Eye (tissue), 1 donor: ENCODE data around the gene SEC22A.

ENCODE experiments used
- DNase-seq: peaks from one replicate; pipeline ENCODE4 v3.0.0-alpha.2; 2015

The SEC22A gene

DNA sequence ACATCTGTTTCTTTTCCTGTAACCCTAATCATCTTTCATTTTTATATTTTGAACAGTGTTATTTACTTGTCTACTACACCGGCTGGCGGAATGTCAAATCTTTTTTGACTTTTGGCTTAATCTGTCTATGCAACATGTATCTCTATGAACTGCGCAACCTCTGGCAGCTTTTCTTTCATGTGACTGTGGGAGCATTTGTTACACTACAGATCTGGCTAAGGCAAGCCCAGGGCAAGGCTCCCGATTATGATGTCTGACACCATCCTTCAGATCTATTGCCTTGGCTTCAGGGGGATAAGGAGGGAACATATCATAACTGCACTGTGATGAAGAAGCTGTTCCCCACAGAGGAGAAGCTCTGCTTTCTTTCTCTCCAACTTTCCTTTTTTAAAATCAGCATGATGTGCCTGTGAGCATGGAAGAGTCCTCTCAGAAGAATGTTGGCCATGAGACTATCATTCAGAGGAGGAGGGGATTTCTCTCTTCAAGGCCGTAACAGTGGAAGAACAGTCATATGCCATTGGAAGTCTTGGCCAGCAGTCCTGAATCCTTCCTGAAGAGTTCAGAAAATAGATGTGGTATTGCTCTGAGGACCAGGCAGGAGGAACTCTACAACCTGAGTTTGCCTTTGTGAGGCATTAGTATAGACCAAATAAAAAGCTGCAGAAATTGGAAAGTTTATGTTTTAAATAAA is 69.9 kb downstream of the SEC22A start:
- no peak for DNase-seq

DNA sequence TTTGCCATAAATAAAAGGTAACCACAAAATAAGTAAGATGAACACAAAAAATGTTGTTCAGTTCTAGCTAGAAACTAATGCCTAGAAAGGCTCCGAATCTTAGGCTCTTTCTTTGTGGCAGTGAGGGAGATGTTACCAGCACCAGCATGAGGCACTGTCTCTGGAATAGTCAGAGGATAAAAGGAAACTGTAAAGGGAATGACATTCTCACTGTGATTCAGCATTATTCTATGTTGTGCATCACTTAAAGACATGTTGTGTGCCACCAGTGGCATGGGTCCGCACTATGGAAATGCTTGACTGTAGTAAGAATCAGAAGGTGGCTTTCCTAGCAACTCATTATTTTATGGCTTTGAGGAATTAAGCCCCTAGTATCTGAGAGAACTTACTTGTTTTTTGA is 70.8 kb downstream of the SEC22A start:
- no peak for DNase-seq

DNA sequence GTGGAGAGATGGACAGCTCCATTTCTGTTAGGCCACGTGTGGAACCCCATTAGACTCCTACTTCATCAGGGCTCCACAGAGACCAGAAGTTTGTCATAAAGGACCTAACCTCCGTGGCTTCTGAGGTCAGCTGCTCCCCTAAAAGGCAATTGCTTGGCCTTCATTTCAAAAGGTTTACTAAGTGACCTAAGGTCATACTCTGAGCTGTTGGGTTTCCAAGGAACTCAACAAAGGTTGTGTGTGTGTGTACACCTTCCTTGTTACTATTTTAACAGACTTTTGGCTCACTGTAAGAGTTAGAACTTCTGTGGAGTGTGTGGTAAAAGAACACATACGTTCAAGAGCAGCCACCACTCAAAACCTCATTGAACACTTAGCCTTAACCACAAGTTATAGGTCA is 73.9 kb downstream of the SEC22A start:
- DNase-seq, result no peak

DNA sequence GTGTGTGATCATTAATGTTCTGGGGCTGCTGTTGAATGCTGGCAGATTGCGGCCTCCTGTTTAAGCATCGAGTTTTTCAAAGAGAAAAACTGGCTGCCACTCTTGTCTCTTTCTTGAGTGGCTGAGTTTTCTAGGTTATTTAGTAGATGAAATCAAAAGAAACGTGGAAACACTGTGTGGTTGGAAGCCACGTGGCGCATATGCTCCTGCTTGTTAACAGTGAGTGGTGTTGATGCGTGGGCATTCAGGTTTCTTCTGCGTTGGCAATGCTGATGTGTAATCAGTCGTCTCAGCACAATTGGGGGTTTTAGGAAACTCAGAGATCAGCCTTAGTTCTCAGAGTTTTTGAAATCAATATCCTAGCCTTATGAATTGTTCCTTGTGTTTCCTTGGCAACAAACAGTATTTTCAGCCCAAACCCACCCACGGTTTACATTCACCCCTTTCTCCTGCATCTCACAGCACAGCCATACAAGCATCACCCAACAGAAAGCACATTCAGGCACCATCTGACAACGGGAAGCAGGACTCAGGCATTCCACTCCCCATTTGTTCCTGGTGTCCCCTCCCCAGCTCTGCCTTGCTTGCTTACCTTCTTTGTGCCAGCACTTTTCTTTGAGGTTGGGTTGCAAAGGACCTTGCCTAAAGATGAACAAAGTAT is 74.7 kb downstream of the SEC22A start:
- no peak for DNase-seq

DNA sequence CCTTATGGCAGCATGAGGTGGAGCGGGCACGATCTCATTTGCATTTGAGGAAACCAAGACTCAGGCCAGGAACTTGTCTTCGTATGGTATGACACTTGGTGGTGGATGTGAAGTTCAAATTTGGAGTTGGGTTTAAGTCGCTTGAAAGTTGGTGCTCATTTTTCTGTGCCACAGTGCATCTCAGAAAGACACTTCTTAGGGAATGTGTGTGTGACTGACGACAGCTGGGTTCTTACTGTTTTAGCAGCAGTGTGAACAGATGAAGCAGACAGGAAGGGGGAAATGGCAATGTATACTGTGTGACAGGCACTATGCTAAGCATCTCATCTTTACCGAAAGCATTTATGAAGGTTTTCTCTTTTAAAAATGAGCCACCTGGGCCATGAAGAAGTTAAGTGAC is 75.4 kb downstream of the SEC22A start:
- DNase-seq, result no peak

DNA sequence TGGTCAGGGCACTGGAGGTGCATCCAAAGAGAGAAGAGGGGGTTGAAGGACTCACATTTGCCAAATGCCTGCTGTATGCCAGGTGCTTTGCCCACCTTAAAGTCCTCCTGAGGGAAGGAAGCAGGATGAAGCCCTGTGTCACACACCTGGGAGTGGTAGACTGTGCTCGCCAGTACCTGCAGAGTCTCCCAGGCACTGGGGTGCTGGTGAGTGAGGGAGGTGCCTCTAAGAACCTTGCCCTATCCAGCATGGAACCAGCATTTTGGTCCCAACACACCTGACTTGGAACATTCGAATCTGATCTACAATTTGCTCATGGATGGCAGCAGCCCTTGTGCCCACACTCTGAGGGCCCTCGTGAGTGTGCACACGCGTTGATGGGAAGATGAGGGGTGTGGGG is 76.7 kb downstream of the SEC22A start:
- no peak for DNase-seq

DNA sequence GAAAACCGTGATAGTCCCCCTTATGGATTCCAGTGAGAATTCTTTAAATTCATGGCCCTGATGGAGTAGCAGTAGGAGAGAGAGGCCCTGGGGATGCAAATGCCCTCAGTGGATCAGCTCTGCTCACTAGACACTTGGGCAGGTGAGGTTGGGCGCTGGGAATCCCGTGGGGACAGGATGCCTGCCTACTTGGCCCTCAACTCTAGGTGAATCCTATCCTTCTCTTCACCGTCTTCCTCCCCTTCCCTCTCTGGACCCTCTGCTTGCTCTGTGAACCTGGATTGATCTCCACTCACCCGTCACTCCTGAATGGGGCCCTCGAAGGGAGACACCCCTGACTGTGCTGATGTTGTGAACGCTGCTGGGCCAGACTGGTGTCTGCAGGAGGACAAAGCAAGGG is 77.4 kb downstream of the SEC22A start:
- DNase-seq, result no peak

DNA sequence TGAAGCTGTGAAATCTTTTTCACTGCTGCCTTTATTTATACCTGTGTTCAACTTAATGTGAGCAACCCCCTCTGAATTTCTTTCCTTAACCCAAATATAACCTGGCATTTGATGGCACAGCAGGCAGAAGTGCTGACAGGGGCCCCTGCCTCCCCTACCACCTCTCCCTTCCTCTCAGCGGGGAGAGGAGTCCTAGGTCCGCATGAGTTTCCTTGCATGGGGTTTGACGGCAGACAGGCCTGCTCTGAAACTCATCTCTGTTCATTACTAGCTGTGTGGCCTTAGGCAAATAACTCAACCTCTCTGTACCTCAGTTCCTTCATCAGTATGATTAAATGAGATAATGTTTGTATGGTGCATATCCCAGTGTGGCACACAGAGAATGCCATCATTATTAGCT is 79.7 kb downstream of the SEC22A start:
- DNase-seq, result no peak

DNA sequence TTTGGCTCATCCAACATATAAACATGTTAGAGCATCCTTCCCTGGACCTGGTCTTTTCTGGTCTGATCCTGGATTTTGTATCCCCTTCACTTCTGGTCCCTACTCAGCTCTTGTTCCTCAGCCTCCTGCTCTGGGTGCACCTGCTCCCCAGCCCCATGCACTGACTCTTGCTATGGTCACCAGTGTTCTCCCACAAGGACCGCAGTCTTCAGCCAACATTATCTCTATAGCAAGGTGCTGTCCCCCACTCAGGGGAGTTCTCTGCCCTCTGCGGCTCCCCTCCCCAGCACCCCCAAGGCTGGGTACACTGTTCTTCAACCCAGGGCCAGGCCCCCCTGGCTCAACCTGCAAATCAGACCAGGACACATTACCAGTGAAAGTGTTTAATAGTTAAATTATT is 80.2 kb downstream of the SEC22A start:
- no peak for DNase-seq

DNA sequence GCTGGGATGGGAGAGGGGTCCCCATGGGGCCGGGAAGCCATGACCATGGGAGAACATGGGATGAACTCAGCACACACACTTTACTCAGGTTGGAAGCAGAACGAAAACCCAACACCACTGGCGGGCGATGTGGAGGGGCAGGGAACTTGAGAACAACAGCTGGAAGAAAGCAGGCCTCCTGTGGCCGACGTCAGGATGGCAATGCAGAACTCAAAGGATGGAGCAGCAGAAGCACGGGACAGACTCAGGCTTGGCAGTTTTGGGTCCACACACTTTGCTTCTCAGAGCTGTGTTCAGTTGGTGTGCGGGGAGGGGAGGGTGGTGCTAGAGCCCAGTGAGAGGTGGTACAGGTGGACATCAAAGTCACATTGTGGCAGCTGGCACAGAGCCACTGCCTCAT is 80.7 kb downstream of the SEC22A start:
- no peak for DNase-seq

DNA sequence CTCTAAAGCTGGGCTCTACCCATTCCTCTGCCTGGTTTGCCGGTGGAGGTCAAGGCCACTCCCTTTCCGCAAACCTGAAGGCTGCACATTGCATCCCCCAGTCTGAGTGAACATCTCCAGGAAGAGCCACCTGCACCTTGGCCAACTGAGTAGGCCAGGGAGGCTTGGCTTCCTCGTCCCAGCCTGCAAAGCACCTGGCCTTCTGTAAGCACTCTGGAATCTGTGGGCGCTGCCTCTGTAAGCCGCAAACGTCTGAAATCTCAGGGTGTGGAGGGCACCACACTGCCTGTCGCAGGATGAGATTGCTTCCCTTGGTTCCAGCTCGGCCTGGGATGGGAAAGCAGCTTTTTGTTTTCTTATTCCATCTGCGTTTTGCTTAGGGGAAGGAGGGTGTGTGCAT is 81.3 kb downstream of the SEC22A start:
- DNase-seq, result no peak

DNA sequence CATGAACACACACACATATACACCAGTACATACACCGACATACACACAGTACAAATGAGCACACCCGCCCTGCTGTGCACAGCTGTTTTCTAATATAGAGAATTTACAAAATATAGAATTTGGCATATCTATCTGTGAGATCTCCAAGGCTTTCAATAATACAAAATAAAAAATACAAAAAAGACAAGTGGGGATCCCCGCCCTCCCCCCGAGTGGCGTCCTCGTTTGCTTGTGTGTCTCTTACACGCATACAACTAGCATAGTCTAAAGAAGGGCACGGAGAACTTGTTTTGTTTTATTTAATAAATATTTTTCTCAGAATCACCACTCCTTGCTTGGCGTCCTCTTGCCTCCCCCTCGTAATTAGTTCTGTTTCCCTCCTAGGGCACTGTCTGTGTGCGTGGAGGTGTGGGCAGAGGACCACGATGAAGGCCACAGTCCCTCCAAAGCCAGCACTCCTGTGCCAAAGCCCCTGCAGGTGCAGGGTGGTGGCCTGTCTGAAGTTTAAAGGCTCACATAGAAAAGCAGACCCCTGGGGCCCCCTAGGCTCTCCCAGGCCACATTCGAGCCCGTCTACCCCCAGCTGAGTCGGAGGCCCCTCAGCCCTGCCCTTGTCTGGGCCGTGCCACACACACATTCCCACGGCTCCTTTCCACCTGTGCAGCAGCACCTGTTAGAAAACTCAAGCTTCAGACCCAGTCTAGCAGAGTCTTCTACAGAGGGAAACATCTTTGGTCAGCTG is 82.1 kb downstream of the SEC22A start:
- no peak for DNase-seq

DNA sequence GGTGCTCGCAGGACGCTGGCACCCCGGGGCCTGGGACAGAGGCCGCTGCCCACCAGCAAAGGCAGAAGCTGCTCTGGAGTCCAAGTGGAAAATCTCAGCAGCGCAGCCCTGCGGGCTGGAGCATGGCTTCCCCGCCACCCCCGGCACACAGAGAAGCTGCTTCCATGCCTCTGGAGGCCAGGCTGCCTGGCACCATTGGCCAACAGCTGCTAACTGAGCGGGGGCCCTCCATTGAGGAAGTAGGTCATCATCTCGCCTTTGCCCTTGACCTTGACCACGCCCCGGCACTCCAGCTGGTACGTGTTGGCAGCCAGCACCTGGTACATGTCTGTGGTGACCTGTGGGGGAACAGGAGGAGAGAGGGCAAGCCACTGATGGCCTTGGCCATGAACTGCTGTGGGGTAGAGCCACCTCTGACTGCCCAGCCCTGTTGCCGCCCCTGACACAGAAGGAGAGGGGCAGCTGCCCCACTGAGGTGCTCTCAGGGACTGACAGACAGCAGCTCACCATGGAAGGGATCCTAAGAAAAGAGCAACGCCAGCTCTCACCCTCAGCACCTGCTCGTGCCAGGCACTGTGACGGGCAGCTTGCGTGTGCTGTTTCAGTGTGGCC is 82.8 kb downstream of the SEC22A start:
- DNase-seq, result no peak

DNA sequence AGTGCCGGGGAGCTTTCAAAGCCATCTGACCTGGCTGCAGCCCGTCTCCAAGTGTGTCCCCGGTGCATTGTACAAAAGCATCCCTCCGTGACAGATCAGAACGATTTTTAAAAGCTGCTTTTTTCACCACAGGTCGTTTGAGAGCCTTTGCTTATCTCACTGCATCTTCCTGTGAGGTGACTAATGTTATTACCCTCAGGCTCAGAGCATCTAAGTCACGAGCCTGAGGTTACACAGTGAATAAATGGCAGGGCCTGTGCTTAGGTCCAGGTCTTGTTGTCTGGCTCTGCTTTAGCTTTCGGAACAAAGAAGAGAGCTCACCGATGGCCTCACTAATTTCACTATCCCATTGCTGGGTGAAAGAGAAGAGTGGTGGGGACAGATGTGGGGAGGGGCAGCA is 83.3 kb downstream of the SEC22A start:
- no peak for DNase-seq

DNA sequence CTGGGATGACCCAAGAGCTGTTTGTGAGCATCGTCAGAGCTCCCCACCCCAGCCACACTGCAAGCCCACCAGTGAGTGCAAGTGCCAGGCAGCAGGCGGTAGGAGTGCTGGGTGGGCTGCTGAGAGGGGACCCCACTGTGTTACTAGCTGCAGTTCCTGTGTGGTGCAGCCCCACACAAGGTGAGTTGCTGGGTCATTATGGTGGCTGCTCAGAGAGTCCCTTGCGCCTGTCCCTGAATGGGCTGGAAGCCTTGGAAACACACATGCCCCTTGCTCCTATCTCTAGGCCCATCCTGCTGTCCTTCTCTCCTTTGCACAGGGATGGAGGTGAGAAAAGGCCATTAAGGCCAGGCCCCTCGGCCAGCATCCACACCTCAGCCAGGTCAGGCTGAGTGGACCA is 83.7 kb downstream of the SEC22A start:
- no peak for DNase-seq

DNA sequence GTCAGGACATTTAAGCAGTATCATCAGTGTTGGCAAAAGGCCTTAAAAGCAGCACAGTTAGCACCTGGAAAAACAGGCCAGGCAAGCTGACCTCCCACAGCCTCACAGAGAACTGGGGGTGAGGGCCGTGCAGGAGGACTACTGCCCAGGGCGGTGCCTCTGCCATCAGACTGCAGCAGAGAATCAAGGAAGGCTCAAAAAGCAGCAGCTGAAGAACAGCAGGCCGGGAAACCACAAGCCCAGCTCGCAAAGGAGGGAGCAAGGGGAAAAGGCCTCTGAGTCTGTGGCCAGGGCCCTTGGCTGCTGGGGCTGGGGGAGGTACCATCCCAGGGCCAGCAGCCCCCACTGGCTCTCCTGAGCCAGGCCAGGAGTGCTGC is 84.2 kb downstream of the SEC22A start:
- no peak for DNase-seq

DNA sequence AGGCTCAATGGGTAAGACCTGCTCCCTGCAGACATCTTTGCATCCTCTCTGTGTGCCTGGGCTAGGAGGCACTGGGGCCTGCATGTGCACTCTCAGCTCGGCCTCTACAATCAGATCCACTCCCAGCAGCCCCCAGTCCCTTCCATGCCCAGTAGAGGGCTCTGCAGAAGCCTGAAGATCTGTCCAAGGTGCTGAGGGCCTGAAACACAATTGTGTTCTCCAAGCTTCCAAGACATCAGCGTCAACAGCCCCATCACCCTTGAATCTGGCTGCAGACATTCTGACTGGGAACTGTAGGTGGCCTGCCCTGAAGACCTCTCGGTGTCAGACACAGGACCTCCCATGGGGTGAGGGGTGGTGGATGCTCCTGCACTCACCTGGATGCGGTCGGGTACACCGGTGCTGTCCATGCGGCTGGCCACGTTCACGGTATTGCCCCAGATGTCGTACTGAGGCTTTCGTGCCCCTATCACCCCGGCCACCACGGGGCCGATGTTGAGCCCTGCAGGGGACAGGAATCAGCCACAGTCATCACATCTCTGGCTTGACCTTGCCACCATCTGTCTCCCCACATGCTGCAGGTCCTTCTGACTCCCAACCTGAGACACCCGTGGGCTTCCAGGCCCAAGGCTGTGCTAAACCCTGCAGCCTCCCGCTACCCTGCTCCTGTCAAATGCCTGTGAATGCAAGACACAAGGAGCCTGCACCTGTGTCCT is 84.7 kb downstream of the SEC22A start:
- peak; percentile 76 for DNase-seq

DNA sequence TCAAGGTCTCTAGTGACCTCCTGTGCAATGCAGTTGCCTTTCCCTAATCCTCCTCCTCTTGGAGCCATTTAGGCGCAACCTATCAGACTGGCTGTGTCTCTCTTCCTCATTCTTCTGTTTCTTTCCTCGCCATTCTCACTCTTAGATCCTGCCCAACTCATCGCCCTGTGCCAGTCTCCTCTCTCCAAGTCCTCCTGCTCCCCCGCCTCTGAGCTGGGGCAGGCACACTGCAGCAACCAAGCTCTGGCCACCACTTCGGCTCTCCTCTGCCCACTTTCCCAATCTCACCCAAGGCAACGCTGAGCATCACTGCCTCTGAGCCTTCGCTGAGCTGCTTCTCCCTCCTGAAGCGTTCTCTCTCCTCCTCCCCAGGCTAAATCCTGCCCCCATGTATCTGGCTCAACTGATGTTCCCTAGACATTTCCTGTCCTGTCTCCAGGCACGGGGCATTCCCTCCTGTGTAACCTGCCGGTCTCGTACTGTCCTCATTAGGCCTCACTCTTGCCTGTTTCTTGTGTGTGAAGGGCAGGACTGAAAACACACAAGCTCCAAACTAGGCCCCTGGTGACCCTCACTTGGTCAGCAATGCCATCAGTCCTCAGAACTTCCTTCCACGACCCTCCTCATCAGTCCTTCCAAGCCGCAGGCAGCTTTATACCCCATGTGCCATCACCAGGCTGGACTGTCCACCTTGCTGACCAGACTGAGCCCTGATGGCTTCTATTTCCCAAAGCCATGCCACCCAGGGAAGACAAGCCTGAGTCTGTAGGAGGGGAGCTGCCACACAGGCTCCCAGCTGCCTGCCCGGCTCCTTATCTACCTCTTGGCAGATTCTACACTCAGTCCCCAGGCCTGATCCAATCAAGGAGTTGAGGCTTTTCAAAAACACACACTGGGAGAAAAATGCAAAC is 85.6 kb downstream of the SEC22A start:
- no peak for DNase-seq

DNA sequence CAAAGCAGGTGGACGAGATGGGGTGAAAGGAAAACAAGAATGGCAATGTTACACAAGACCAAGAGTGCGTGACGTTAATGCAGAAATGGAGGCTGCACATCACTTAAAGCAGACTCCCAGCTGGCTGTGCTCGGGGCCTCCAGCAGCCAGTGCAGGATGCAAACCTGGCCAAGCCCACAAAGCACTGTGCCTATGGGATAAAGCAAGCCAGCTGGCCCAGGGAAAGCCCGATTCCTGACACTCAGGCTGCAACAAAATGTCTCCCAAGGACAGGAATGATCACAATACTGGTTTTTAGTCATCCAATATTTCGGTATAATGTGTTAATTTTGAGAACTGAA is 86.2 kb downstream of the SEC22A start:
- no peak for DNase-seq

DNA sequence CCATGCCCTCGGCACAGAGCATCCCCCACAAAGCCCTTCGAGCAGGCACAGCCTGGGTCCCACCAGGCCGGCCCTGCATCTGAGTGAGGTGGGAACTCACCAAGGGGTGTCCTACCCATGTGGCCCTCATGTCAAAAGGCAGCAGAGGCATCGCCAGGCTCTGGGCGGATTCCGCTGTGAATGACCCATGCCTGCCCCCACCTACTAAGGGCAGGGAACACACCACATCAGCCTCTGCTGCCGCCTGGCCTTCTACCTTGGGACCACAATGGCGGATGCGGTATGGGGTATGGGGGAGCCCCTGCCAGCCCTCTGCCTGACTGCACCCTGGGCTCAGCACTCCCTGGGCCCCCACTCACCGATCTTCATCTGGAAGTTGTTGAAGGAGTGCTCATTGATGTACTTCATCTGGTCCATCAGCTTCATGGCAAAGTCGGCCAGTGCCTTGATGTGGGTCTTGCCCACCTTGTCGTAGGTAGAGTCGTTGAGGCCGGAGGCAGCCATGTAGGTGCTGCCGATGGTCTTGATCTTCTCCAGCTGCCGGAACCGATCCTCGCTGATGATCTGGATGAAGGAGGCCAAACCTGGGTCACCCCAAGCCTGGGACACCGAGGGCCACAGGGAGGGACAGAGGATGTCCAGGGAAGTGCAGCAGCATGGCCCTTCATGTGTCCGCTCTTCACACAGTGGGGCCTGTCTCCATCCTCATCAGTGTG is 87.8 kb downstream of the SEC22A start:
- DNase-seq, result no peak

DNA sequence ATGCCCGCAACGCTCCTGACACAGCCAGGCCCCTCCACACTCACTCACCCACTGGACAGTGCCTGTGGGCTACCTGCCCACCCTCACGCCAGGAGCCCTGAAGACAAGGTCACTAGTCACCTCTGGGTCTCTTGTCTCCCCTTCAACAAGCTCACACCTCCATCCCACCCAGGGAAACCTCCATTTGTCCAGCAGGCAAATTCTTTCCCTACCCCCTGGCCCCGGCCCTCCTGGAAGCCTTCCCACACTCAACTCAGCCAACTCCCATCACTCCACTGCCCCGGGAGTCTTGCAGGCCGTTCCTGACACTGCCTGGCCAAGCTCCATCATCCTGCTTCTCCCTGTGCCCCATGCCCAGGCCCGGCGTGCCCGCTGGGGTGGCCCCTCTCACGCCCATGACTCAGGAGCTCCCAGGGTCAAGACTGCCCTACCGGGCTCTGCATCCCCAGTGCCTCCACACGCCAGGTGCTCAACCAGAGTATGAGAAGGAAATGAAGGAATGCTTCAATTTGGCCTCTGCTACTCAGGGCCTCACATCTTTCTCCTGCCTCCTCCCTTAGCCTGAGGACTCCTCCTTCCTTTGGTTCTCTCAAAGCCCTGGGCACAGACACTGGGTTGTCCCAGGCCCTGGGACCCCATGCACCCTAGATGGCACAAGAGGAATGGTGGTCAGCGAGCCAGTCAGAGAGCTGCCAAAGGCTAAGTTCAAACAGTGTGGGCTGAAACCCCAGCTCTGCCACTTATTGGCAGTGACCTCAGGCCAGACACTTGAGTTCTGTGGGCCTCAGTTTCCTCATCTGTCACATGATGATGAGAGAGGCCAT is 88.6 kb downstream of the SEC22A start:
- DNase-seq, result no peak
